Natural killer cell treated with Interleukin-12 subunit alpha and Interleukin-12 subunit beta and Interleukin-15 and Interleukin-18, amount 100 ng/mL, for 72 hours (primary cell): Measurements from ENCODE around the gene ZDHHC24. TPM values are rescaled to one million over a fixed set of nuclear protein-coding genes. Genes with fewer than 3 reads are reported as not detected.
A peak's percentile ranks its signal among the peaks of the same experiment; 100 is the strongest.

Source experiments
- ATAC-seq, 2 donors: fragments of 150-1000 bp; cut with Tn5 transposase in 1 of 2; sonication (Bioruptor Pico), chemical (Tn5 transposase) in 1 of 2; 2 replicates each; pipeline ENCODE4 v1.10.0; 2021
- DNase-seq: peaks from one replicate; pipeline ENCODE4 v3.0.0; 2022; ENCODE audit warnings: low spot score
- H3K27ac Mint-ChIP-seq, 2 donors: 1 replicate in 1 of 2; 2 replicates in 1 of 2; pipeline ENCODE4 v1.8.0; 2022; ENCODE audit warnings: mixed read lengths in 2 of 2, mild to moderate bottlenecking in 1 of 2, moderate library complexity in 1 of 2
- H3K27me3 Mint-ChIP-seq, 2 donors: 1 replicate in 1 of 2; 2 replicates in 1 of 2; pipeline ENCODE4 v1.8.0; 2022; ENCODE audit warnings: mixed read lengths in 2 of 2
- H3K36me3 Mint-ChIP-seq: one replicate; pipeline ENCODE4 v1.8.0; 2022; ENCODE audit warnings: mixed read lengths
- H3K4me1 Mint-ChIP-seq, 2 donors: 1 replicate in 1 of 2; 2 replicates in 1 of 2; pipeline ENCODE4 v1.8.0; 2022; ENCODE audit warnings: low read depth in 2 of 2, mixed read lengths in 2 of 2, mild to moderate bottlenecking in 1 of 2
- H3K4me3 Mint-ChIP-seq: one replicate; pipeline ENCODE4 v1.8.0; 2022; ENCODE audit warnings: mixed read lengths
- H3K9me3 Mint-ChIP-seq: 2 replicates; pipeline ENCODE4 v1.8.0; 2022; ENCODE audit warnings: mixed read lengths
- total RNA-seq, 2 donors: library from RNA; stranded (reverse); gene quantifications; one replicate each; pipeline ENCODE4 v1.2.3, GENCODE V29; 2022

ZDHHC24 gene
- total RNA-seq, 2 donors from 2014 or later, result 15.9 to 19.5 TPM

- Mint-ChIP-seq H3K36me3 (no peaks in the 10 kb centered on the region), H3K4me1 (peaks cover 0 to 2% of the 10 kb centered on the region in 2 donors), H3K27ac (no peak overlapping the region), H3K9me3 (no peaks in the 10 kb centered on the region), H3K27me3 (peaks cover 0 to 3% of the 10 kb centered on the region in 2 donors), H3K4me3 (no peak overlapping the region)
- DNase-seq, result no peak
- no peak for ATAC-seq
Measured at GRCh38 chr11:66561178-66561974, 15.5 kb upstream of the ZDHHC24 start.

DNA sequence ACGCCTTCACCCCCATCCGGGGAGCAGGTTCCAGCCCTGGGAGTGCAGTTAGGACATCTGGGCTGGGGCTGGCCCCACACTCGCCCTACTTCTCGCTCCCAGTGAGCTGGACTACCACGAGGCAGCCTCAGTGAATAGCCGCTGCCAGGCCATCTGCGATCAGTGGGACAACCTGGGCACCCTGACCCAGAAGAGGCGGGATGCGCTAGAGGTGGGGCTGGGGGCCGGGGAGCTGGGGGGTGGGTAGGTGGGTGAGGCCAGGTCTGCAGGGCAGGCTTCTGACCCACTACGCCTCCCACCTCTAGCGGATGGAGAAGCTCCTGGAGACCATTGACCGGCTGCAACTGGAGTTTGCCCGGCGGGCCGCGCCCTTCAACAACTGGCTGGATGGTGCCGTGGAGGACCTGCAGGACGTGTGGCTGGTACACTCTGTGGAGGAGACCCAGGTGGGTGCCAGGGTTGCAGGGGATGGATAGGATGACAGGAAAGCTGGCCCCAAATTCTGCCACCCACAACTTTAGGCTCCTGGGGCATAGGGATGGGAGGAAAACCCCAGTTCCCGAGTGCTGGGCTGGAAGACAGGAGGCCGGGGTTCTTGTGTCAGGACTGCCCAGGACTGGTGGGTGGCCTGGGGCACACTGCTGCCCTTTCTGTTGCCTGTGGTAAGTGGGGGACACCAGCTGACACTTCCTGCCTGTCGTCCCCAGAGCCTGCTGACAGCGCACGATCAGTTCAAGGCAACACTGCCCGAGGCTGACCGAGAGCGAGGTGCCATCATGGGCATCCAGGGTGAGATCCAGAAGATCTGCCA lies 14.2 kb upstream of the ZDHHC24 start:
- DNase-seq, result no peak
- no peaks in the 10 kb centered on the region for H3K36me3 Mint-ChIP-seq
- no peaks in the 10 kb centered on the region for H3K4me1 Mint-ChIP-seq
- no peak for ATAC-seq
- H3K9me3 Mint-ChIP-seq, result no peaks in the 10 kb centered on the region
- peaks cover 0 to 6% of the 10 kb centered on the region in 2 donors for H3K27me3 Mint-ChIP-seq
- no peak overlapping the region for H3K4me3 Mint-ChIP-seq
- no peak overlapping the region for H3K27ac Mint-ChIP-seq

DNA sequence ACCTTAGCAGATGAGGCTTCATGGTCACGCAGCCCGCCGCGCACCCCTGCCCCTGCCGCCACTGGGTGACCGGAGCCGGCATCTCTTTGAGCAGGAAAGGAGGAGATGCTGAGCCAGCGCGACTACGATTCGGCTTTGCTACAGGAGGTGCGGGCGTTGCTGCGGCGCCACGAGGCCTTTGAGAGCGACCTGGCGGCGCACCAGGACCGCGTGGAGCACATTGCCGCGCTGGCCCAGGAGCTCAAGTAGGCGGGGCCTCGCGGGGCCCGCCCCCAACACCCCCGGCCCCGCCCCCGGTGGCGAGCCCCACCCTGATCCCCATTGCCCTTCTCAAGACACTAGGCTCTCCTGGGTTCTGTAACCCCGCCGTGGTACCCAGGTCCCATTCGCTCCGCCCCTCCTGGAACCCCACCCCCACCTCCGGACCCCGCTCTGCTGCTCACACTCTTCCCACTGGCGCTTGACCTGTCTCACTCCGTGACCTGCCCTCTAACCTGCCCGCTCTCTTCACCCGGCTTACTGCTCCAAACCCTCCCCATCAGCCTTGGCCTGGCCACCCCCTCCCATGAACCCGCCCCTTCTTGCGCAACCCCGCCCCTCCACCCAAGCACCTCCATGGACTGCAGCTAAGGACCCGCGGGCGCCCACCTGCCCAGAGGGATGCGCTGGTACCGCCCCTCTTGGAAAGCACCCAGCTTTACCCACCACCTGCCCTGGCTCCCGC lies 13.5 kb upstream of the ZDHHC24 start:
- ATAC-seq (peak in 1 of 2 donors; percentile 58), DNase-seq (no peak)
- Mint-ChIP-seq H3K27me3 (peaks cover 0 to 6% of the 10 kb centered on the region in 2 donors), H3K4me1 (no peaks in the 10 kb centered on the region), H3K36me3 (no peaks in the 10 kb centered on the region), H3K9me3 (no peaks in the 10 kb centered on the region), H3K4me3 (no peak overlapping the region), H3K27ac (no peak overlapping the region)

- DNase-seq, result no peak
- ATAC-seq, result no peak
- Mint-ChIP-seq H3K27ac (no peak overlapping the region), H3K36me3 (no peaks in the 10 kb centered on the region), H3K27me3 (peaks cover 0 to 6% of the 10 kb centered on the region in 2 donors), H3K4me3 (no peak overlapping the region), H3K4me1 (no peaks in the 10 kb centered on the region), H3K9me3 (no peaks in the 10 kb centered on the region)
Measured at GRCh38 chr11:66557733-66558326, 12.0 kb upstream of the ZDHHC24 start.

GRCh38 chr11:66556086-66556485 lies 10.2 kb upstream of the ZDHHC24 start:
- no peak for ATAC-seq
- DNase-seq, result no peak
- H3K4me3 Mint-ChIP-seq, result no peak overlapping the region
- H3K4me1 Mint-ChIP-seq, result no peaks in the 10 kb centered on the region
- H3K9me3 Mint-ChIP-seq, result no peaks in the 10 kb centered on the region
- H3K36me3 Mint-ChIP-seq, result no peaks in the 10 kb centered on the region
- peaks cover 0 to 6% of the 10 kb centered on the region in 2 donors for H3K27me3 Mint-ChIP-seq
- H3K27ac Mint-ChIP-seq, result no peak overlapping the region

- Mint-ChIP-seq H3K27me3 (peaks cover 0 to 6% of the 10 kb centered on the region in 2 donors), H3K9me3 (no peaks in the 10 kb centered on the region), H3K36me3 (no peaks in the 10 kb centered on the region), H3K27ac (no peak overlapping the region), H3K4me3 (no peak overlapping the region), H3K4me1 (no peaks in the 10 kb centered on the region)
- ATAC-seq, result no peak
- no peak for DNase-seq
Measured at GRCh38 chr11:66555416-66555815, 9.6 kb upstream of the ZDHHC24 start.

GRCh38 chr11:66554602-66555001 lies 8.8 kb upstream of the ZDHHC24 start:
- no peak overlapping the region for H3K4me3 Mint-ChIP-seq
- no peaks in the 10 kb centered on the region for H3K4me1 Mint-ChIP-seq
- H3K27ac Mint-ChIP-seq, result no peak overlapping the region
- peaks cover 0 to 6% of the 10 kb centered on the region in 2 donors for H3K27me3 Mint-ChIP-seq
- H3K9me3 Mint-ChIP-seq, result no peaks in the 10 kb centered on the region
- no peak for DNase-seq
- no peaks in the 10 kb centered on the region for H3K36me3 Mint-ChIP-seq
- ATAC-seq, result no peak

- no peak overlapping the region for H3K4me3 Mint-ChIP-seq
- ATAC-seq (no peak), DNase-seq (no peak)
- peaks cover 0 to 6% of the 10 kb centered on the region in 2 donors for H3K27me3 Mint-ChIP-seq
- no peak overlapping the region for H3K27ac Mint-ChIP-seq
- H3K36me3 Mint-ChIP-seq, result no peaks in the 10 kb centered on the region
- no peaks in the 10 kb centered on the region for H3K9me3 Mint-ChIP-seq
- H3K4me1 Mint-ChIP-seq, result no peaks in the 10 kb centered on the region
Measured at GRCh38 chr11:66550887-66551286, 5.0 kb upstream of the ZDHHC24 start.

DNA sequence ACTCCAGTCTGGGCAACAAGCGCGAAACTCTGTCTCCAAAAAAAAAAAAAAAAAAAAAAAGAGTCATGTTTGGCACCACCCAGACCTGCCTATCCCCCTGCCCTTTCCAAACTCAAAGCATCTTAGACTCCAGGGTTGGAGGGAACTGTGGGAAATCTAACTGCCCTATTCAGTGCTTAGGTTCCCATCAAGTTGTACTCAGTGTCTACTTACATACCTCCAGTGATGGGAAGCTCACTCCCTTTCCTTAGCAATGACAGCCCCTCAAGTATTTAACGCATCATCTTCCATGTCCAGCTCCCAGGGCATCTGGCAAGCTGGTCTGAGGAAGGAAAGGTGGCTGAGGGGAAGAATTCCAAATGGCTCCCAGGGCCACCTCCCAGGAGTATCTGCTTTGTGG lies 3.8 kb upstream of the ZDHHC24 start:
- Mint-ChIP-seq H3K27ac (no peak overlapping the region), H3K4me3 (no peak overlapping the region), H3K27me3 (peaks cover 0 to 3% of the 10 kb centered on the region in 2 donors), H3K36me3 (no peaks in the 10 kb centered on the region), H3K4me1 (peaks cover 4 to 6% of the 10 kb centered on the region in 2 donors), H3K9me3 (no peaks in the 10 kb centered on the region)
- DNase-seq (no peak), ATAC-seq (no peak)

DNA sequence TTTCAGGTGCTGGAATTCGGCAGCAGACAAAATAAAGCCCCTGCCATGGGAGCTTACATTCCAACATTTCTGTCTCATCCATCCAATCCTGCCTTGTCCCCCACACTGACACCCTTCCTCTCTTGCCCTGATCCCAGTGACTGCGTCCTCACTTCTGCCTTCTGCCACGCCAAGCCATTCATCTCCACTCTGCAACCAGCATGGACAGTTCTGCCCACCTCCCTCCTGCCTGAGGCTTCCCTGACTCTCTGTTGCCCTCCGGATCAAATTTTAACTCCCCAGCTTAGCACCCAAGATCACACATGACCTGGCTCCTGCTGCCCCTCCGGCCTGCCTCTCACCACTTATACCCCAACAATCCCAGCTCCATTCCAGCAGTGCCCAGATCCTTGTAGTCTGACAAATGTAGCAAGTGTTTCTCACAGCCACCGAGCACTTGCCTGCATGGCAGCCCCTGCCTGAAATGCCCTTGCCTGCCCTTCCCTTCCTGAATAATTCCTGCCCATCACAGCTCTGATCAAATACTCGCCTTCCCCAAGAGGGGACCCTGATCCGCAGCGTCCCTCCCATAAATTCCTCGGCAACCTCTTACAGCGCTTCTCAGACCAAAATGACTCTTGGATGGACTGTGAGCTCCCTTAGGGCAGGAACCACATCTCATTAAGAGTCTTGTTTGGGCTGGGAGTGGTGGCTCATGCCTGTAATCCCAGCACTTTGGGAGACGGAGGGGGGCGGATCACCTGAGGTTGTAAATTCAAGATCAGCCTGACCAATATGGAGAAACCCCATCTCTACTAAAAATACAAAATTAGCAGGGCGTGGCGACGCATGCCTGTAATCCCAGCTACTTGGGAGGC lies 3.2 kb upstream of the ZDHHC24 start:
- Mint-ChIP-seq H3K4me3 (peak overlapping the region; percentile 4), H3K36me3 (no peaks in the 10 kb centered on the region), H3K4me1 (peaks cover 9 to 12% of the 10 kb centered on the region in 2 donors), H3K27me3 (peaks cover 0 to 3% of the 10 kb centered on the region in 2 donors), H3K27ac (peak overlapping the region in 1 of 2 donors; percentile 9), H3K9me3 (no peaks in the 10 kb centered on the region)
- no peak for ATAC-seq
- no peak for DNase-seq

GRCh38 chr11:66548041-66548440 lies 2.2 kb upstream of the ZDHHC24 start:
- Mint-ChIP-seq H3K27ac (no peak overlapping the region), H3K36me3 (no peaks in the 10 kb centered on the region), H3K4me1 (peaks cover 17 to 19% of the 10 kb centered on the region in 2 donors), H3K27me3 (peaks cover 0 to 3% of the 10 kb centered on the region in 2 donors), H3K4me3 (peak overlapping the region; percentile 15), H3K9me3 (no peaks in the 10 kb centered on the region)
- ATAC-seq (no peak), DNase-seq (no peak)

GRCh38 chr11:66547662-66548009 lies 1.8 kb upstream of the ZDHHC24 start:
- H3K27me3 Mint-ChIP-seq, result peaks cover 0 to 3% of the 10 kb centered on the region in 2 donors
- no peak overlapping the region for H3K27ac Mint-ChIP-seq
- no peak for DNase-seq
- ATAC-seq, result no peak
- H3K36me3 Mint-ChIP-seq, result no peaks in the 10 kb centered on the region
- H3K4me3 Mint-ChIP-seq, result peak overlapping the region; percentile 15
- H3K9me3 Mint-ChIP-seq, result no peaks in the 10 kb centered on the region
- peaks cover 21 to 23% of the 10 kb centered on the region in 2 donors for H3K4me1 Mint-ChIP-seq
